H7 (cell line): ENCODE results near the gene SLC25A27. TPM values are rescaled to one million over a fixed set of nuclear protein-coding genes. Genes with fewer than 3 reads are reported as not detected.

Experiments used
- DNase-seq: peaks from one replicate; pipeline ENCODE4 v3.0.0; 2012
- H3K27me3 ChIP-seq: 2 replicates; pipeline ENCODE4 v1.6.0; 2011; ENCODE audit warnings: mild to moderate bottlenecking, low read length; ENCODE audit not compliant: control insufficient read depth, insufficient read depth
- H3K36me3 ChIP-seq: replicated peaks from 2 replicates; pipeline ENCODE4 v1.5.1; 2011; ENCODE audit warnings: low read length; ENCODE audit not compliant: control insufficient read depth, insufficient read depth
- H3K4me3 ChIP-seq: 2 replicates; pipeline ENCODE4 v1.5.1; 2011; ENCODE audit warnings: low read depth, mild to moderate bottlenecking, control low read depth, low read length, moderate library complexity; ENCODE audit not compliant: insufficient read depth
- total RNA-seq: library from RNA; depleted of rRNA; stranded (reverse); fragments of >200 nt; shearing (Covaris generic); gene quantifications from 2 replicates; pipeline ENCODE4 v1.2.3, GENCODE V29; 2014; rRNA removed

Gene SLC25A27
- total RNA-seq, 1 experiment from 2014 or later = 0.28 TPM

GRCh38 chr6:46719099-46719498, 66.3 kb downstream of the SLC25A27 start:
- Histone ChIP-seq H3K36me3 (no peaks in the 10 kb centered on the region), H3K27me3 (no peaks in the 10 kb centered on the region), H3K4me3 (no peak overlapping the region)
- no peak for DNase-seq

GRCh38 chr6:46720401-46720800, 67.6 kb downstream of the SLC25A27 start:
- H3K27me3 ChIP-seq = no peaks in the 10 kb centered on the region

More at GRCh38 chr6:46720401-46720800, 67.6 kb downstream of the SLC25A27 start:
- Histone ChIP-seq H3K36me3 (no peaks in the 10 kb centered on the region), H3K4me3 (no peak overlapping the region)
- DNase-seq = no peak

Other genes starting within 250 kb of the SLC25A27 start
- gene RCAN2, start 161.5 kb upstream of the SLC25A27 start, total RNA-seq = 1.5 and 2.8 TPM in 2 replicates
- 0.38 TPM in 1 of 2 replicates, not detected in the other for gene CYP39A1, start 157 bp upstream of the SLC25A27 start, total RNA-seq
- not detected in 2 replicates for gene TDRD6, start 34.9 kb downstream of the SLC25A27 start, total RNA-seq
- 0.17 and 0.26 TPM in 2 replicates for gene PLA2G7, start 82.4 kb downstream of the SLC25A27 start, total RNA-seq
- gene ANKRD66, start 94.0 kb downstream of the SLC25A27 start, total RNA-seq = not detected in 2 replicates
- not detected in 2 replicates for gene MEP1A, start 140.4 kb downstream of the SLC25A27 start, total RNA-seq